BE2C (cell line): Measurements from ENCODE around the gene NAV1.

Source experiments
- DNase-seq: peaks from one replicate; pipeline ENCODE4 v3.0.0-alpha.2; 2020
- H3K27me3 ChIP-seq: fragments of 250-450 bp; sonication (Bioruptor Pico); 2 replicates; pipeline ENCODE4 v1.5.1; 2020; ENCODE audit warnings: mild to moderate bottlenecking
- H3K36me3 ChIP-seq: fragments of 250-450 bp; sonication (Bioruptor Pico); 2 replicates; pipeline ENCODE4 v1.5.1; 2020; ENCODE audit warnings: mild to moderate bottlenecking
- H3K4me1 ChIP-seq: fragments of 250-450 bp; sonication (Bioruptor Pico); 2 replicates; pipeline ENCODE4 v1.5.1; 2020
- H3K4me3 ChIP-seq: 2 replicates; pipeline ENCODE4 v1.5.1; 2011; ENCODE audit warnings: low read depth, low read length
- H3K9me3 ChIP-seq: fragments of 250-450 bp; sonication (Bioruptor Pico); 2 replicates; pipeline ENCODE4 v1.5.1; 2020
- TF ChIP-seq, protein P1 (sequence below): IDR thresholded peaks from 2 replicates; pipeline ENCODE4 v1.5.1; 2012; ENCODE audit warnings: mild to moderate bottlenecking, low read depth, low read length

The NAV1 gene

DNA sequence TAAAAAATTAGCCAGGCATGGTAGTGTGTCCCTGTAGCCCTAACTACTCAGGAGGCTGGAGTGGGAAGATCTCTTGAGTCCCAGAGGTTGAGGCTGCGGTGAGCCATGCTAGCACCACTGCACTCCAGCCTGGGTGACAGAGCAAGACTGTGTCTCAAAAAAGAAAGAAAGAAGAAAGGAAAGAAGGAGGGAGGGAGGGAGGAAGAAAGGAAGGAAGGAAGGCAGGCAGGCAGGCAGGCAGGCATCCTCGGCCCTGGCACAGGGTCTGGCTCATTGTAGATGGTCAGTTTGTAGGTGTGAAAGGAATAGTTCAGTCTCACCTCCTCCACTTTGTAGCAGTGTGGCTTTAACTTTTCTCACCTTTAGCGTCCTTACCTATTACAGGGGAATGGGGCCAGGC lies 25.0 kb downstream of the NAV1 start:
- TF ChIP-seq, protein P1, sequence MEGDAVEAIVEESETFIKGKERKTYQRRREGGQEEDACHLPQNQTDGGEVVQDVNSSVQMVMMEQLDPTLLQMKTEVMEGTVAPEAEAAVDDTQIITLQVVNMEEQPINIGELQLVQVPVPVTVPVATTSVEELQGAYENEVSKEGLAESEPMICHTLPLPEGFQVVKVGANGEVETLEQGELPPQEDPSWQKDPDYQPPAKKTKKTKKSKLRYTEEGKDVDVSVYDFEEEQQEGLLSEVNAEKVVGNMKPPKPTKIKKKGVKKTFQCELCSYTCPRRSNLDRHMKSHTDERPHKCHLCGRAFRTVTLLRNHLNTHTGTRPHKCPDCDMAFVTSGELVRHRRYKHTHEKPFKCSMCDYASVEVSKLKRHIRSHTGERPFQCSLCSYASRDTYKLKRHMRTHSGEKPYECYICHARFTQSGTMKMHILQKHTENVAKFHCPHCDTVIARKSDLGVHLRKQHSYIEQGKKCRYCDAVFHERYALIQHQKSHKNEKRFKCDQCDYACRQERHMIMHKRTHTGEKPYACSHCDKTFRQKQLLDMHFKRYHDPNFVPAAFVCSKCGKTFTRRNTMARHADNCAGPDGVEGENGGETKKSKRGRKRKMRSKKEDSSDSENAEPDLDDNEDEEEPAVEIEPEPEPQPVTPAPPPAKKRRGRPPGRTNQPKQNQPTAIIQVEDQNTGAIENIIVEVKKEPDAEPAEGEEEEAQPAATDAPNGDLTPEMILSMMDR, result no peak
- Histone ChIP-seq H3K36me3 (no peaks in the 10 kb centered on the region; the same call in 1 of the 2 replicates), H3K4me3 (no peak overlapping the region), H3K4me1 (peaks cover 17% of the 10 kb centered on the region), H3K27me3 (no peaks in the 10 kb centered on the region), H3K9me3 (no peaks in the 10 kb centered on the region)
- DNase-seq, result no peak

DNA sequence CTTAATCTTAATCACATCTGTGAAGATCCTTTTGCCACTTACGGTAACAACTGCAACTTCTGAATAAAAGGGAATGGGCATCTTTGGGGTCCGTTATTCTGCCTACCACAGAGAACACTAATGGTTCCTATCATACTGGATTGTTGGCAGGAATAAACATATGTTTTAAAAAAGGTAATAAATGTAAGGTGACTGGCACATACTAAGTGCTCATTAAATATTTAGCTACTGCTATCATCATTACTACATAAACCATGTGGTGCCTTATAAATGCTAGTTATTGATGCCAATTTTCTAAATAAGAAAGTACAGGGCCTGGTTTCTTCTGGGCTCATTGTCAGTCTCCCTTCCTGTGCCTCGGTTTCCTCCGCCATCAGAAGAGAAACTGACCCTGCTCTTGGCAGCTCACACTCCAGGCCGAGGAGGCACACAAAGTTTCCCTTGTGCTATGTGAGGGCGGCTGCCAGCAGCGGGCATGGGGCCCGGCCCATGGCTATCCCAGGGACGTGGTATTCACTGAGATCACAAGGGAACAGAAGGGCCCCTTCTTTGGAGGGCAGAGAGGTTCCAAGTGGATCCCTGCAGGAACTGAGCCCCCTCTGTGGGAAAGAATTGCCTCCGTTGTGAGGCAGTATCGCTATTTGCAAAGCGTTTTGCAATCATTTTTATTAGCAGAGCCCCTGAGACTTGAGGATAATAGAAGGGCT lies 26.2 kb downstream of the NAV1 start:
- TF ChIP-seq, protein P1, result no peak
- Histone ChIP-seq H3K36me3 (no peaks in the 10 kb centered on the region; the same call in 1 of the 2 replicates), H3K27me3 (no peaks in the 10 kb centered on the region), H3K4me1 (peaks cover 9% of the 10 kb centered on the region), H3K4me3 (no peak overlapping the region), H3K9me3 (no peaks in the 10 kb centered on the region)
- no peak for DNase-seq

DNA sequence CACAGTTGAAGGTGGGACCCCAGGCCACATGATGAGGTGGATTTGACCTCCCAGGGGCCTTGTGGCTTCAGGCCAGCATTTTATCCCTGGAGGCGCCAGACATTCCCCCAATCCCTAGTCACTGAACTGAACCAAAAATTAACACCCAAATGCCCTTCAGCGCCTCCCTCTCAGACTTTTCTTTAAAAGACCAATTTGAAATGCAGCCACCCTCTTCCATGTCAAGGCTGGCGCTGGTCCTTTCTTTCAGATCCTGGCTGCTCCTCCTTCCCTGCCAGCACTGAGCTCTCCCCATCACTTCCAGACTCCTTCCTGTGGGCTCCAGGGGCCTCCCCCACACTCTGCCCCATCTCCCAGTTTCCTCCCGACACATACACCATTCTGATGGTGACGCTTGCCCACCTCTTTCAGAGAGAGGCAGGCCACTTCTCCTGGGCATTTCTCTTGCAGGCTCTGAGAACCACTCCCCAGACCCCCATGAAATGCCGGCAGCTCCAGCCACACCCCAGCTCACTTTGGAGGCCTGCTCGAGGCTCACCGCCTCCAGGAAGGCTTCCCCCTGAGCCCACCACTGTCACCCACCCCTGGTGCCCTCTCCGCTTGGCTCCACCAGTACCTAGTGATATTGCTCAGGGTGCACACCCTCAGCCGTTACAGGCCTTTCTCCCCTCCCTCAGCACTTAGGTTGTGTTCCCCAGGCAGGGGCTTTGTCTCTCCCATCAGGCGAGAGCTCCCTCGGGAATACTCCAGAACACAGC lies 27.0 kb downstream of the NAV1 start:
- Histone ChIP-seq H3K27me3 (no peaks in the 10 kb centered on the region), H3K4me1 (peaks cover 16% of the 10 kb centered on the region), H3K9me3 (no peaks in the 10 kb centered on the region), H3K4me3 (no peak overlapping the region), H3K36me3 (no peaks in the 10 kb centered on the region; the same call in 1 of the 2 replicates)
- DNase-seq, result no peak
- TF ChIP-seq, protein P1, result no peak

DNA sequence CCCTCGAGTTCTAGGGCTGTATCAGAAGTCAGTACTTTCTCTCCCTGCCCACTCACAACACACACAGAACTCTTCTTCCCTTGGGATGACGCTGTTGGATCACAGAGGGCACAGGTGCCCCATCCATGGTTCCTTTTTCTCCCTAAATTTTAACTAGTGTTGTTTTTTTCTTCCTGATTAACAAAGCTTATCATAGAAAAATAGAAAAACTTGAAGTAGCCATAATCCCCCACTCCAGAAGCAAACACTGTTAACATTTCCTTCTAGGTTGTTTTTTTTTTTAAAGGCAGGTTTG lies 27.5 kb downstream of the NAV1 start:
- Histone ChIP-seq H3K36me3 (no peaks in the 10 kb centered on the region; the same call in 1 of the 2 replicates), H3K4me3 (no peak overlapping the region), H3K9me3 (no peaks in the 10 kb centered on the region), H3K27me3 (no peaks in the 10 kb centered on the region), H3K4me1 (peaks cover 17% of the 10 kb centered on the region)
- TF ChIP-seq, protein P1, result no peak
- no peak for DNase-seq

DNA sequence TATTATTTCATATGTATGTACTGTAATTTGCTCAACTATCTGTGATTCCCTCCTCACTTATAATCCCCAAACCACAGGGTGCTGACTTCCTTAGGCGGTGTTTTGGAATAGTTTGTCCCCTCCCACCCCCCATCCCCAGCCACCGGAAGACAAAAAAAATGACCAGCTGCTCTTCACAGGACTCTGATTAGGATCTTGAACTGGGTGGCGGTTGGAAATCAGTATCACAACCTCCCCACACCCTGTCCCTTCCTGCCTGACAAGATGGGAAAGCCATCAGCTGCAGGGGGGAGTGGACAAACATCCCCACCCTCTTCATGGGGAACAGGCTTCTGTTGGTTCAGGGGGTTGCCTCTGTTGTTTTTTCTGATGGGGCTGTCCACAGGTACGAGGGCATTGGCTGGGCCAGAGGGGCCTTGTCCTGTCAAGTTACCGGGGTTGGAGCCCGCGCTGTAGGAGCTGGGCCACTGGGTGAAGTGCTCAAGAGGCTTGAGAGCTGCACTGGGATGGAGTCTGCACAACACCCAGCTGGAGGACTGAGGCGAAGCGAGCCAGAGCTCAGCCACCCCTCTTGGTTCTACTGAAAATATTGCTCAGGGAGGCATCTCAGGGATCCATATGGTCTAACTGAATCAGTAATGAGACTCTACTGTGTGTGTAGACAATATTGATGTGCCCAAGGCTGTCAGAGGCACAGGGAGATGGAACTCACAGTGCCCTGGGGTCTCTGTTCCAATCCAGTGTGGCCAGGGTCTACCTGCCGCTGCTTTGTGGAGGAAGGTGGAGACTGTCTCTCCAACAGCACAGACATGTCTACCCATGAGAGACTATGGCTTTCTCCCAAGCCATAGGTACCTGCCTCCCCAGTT lies 28.2 kb downstream of the NAV1 start:
- Histone ChIP-seq H3K9me3 (no peaks in the 10 kb centered on the region), H3K4me1 (peaks cover 16% of the 10 kb centered on the region), H3K4me3 (no peak overlapping the region), H3K36me3 (no peaks in the 10 kb centered on the region; the same call in 1 of the 2 replicates), H3K27me3 (no peaks in the 10 kb centered on the region)
- TF ChIP-seq, protein P1, result no peak
- no peak for DNase-seq
